ENCODE results near the gene ZNF408. TPM values are rescaled to one million over a fixed set of nuclear protein-coding genes. Genes with fewer than 3 reads are reported as not detected.

ZNF408 gene
- polyA plus RNA-seq, 3 donors = 7.9 to 8.4 (median 8.3) TPM

Other genes starting within 250 kb of the ZNF408 start
- gene AMBRA1, start 107.0 kb upstream of the ZNF408 start, polyA plus RNA-seq (ENCODE audit: insufficient read length in 3 of 3) = 10 to 100 TPM; 25.2 to 26.9 (median 25.3) TPM
- gene HARBI1, start 83.8 kb upstream of the ZNF408 start, polyA plus RNA-seq (ENCODE audit: insufficient read length in 3 of 3) = 1 to 10 TPM; 4.6 to 5.0 (median 4.8) TPM
- gene ATG13, start 83.5 kb upstream of the ZNF408 start, polyA plus RNA-seq (ENCODE audit: insufficient read length in 3 of 3) = 10 to 100 TPM; 47.0 to 66.6 (median 65.2) TPM
- gene ARHGAP1, start 412 bp upstream of the ZNF408 start, polyA plus RNA-seq (ENCODE audit: insufficient read length in 3 of 3) = 10 to 100 TPM; 45.1 to 49.5 (median 46.0) TPM
- under 1 TPM; 0.21 to 0.35 (median 0.25) TPM for gene F2, start 18.2 kb downstream of the ZNF408 start, polyA plus RNA-seq (ENCODE audit: insufficient read length in 3 of 3)
- 100 to 1,000 TPM in 2 of 3 donors, 10 to 100 TPM in 1; 95.4 to 116 (median 113) TPM for gene CKAP5, start 145.2 kb downstream of the ZNF408 start, polyA plus RNA-seq (ENCODE audit: insufficient read length in 3 of 3)
- gene LRP4, start 217.5 kb downstream of the ZNF408 start, polyA plus RNA-seq (ENCODE audit: insufficient read length in 3 of 3) = 10 to 100 TPM; 26.4 to 29.5 (median 28.6) TPM
- gene CSTPP1, start 235.7 kb downstream of the ZNF408 start, polyA plus RNA-seq (ENCODE audit: insufficient read length in 3 of 3) = 10 to 100 TPM; 56.8 to 58.1 (median 57.1) TPM